Ectodermal cell (in vitro differentiated cells): ENCODE measurements around the gene TRPV4.

Experiments
- H3K27ac ChIP-seq: 2 replicates; pipeline ENCODE4 v1.7.0; 2013; ENCODE audit warnings: mild to moderate bottlenecking, low read depth, low read length; ENCODE audit not compliant: insufficient read depth, poor library complexity, severe bottlenecking
- H3K27me3 ChIP-seq: 2 replicates; pipeline ENCODE4 v1.7.0; 2013; ENCODE audit warnings: mild to moderate bottlenecking, low read length; ENCODE audit not compliant: insufficient read depth, control insufficient read depth, poor library complexity, severe bottlenecking
- H3K36me3 ChIP-seq: one replicate; pipeline ENCODE4 v1.7.0; 2013; ENCODE audit warnings: low read length; ENCODE audit not compliant: control insufficient read depth, insufficient read depth
- H3K4me1 ChIP-seq: one replicate; pipeline ENCODE4 v1.7.0; 2013; ENCODE audit warnings: low read length; ENCODE audit not compliant: control insufficient read depth, insufficient read depth
- H3K4me3 ChIP-seq: 2 replicates; pipeline ENCODE4 v1.7.0; 2013; ENCODE audit warnings: low read depth, low read length, control low read depth; ENCODE audit not compliant: insufficient read depth
- H3K9me3 ChIP-seq: 2 replicates; pipeline ENCODE4 v1.7.0; 2013; ENCODE audit warnings: mild to moderate bottlenecking, low read length, moderate library complexity; ENCODE audit not compliant: control insufficient read depth
- WGBS, 2 experiments: methylation state at CpG; one replicate each; pipeline ENCODE4 v1.1.7; 2013; ENCODE audit warnings: missing lambda C conversion rate in 2 of 2; 5-methylcytosine and 5-hydroxymethylcytosine counted together

The TRPV4 gene

DNA sequence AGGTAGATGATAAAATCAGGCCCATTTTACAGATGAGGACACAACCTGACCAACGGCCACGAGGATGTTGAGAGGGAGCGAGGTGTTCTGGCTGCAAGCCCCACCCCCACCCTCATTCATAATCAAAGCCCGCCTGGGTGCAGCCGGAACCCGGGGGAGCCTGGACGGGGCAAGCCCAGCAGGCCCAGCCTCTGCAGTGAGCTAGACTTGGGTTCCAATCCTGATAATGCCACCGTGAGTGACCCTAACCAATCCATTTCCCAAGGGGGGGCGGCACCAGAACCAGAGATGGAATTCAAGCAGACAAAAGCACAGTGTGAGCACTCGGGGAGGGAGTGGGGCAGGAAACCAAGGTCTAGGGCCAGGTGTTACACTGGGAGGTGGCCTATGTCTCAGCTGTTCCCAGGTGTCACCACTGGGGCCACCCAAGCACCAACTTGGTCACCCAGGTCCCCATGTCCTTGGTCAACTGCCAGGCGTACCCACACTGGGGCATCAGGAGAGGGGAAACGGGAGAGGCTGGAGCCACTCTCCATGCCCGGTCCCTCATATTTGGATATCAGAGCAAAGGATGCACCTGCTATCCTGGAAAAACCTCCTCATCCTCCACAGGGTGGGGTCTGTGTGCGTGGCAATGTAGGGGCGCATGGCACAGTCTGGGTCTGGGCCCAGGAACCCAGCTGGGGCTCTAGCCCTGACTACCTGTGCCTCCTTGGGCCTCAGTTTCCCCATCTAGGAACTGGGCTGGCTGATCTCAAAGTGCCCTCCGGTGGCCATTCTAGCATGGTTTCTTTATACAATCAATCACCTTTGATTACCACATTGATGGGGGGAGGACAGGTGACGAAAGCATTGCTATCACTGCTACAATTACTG lies 61.2 kb downstream of the TRPV4 start:
- Histone ChIP-seq H3K4me1 (no peaks in the 10 kb centered on the region), H3K4me3 (no peak overlapping the region), H3K36me3 (no peaks in the 10 kb centered on the region), H3K27ac (no peak overlapping the region), H3K27me3 (no peaks in the 10 kb centered on the region), H3K9me3 (no peaks in the 10 kb centered on the region)
- 87 to 88% methylated on average over 17 of the region's 17 CpGs for WGBS, 2 experiments

DNA sequence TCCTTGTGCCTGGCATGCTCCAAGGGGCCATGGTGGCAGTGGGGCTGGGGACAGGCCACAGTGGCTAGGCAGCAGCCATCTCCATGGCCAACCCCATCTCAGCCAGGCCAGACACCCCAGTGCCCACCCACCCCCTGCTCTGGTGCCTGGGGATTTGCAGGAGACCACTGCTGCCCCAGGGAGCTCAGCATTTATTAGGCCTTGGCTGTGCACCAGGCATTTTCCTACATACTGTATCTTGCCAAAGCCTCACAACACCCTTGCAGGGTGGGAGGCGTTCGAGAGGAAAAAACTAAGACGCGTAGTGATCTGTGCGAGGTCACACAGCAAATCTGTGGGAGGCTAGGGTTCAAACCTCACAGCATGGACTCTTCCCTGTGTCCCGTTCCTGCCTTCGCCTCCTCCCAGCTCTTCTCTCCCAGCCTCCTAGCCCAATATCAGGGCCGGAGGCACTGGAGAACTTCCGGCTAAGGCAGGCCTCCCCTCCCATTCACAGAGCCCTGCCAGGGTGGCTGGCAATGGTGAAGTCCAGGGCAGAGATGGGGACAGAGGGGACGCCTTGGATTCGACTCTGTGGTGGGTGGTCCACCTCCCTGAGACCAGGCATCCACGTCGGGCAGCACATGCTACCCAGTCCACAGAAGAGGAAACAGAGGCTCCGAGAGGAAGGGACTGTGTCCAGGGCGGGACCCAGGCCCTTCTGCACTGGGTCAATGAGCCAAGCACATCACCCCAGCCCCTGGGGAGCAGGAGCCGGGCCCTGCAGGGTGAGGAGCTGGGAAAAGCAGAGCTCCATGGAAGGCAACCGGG lies 62.1 kb downstream of the TRPV4 start:
- Histone ChIP-seq H3K4me1 (no peaks in the 10 kb centered on the region), H3K4me3 (no peak overlapping the region), H3K27ac (no peak overlapping the region), H3K9me3 (no peaks in the 10 kb centered on the region), H3K27me3 (no peaks in the 10 kb centered on the region), H3K36me3 (no peaks in the 10 kb centered on the region)
- 92 to 93% methylated on average over 17 of the region's 17 CpGs for WGBS, 2 experiments

DNA sequence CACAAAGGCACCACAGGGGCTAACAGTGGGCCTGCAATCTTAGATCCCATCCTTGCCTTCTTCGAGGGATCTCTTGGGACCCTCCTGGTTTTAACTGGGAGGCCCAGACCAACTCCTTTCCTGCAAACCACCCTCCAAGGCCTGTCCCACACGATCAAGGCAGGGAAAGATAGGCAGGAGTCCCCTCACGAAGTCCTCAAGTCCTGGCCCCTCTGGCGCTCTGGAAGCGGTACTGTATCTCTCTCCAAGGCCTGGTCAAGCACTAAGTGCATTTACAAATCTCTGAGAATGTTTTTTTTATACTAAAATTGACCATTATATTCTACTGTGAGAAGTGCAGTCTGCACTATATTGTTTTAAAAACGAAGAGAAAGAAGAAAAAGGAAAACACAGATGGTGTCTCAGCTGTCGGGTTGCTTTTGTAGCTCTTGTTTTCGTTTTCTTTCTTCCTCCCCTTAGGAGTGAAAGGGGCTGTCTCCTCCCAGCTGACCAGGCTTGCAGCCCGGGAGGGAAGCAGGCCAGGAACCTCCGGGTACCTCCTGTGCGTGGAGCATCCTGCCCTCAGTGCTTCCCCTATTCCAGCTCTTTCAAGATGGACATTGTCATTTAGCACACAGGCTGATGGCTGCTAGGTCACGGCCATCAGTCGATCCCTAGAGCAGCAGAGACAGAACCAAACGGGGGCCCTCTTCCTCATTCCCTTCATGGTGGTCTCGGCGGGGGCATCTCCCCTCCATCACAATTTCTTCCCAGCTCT lies 62.9 kb downstream of the TRPV4 start:
- Histone ChIP-seq H3K4me3 (no peak overlapping the region), H3K4me1 (no peaks in the 10 kb centered on the region), H3K9me3 (no peaks in the 10 kb centered on the region), H3K27me3 (no peaks in the 10 kb centered on the region), H3K36me3 (no peaks in the 10 kb centered on the region), H3K27ac (no peak overlapping the region)
- 72 to 77% methylated on average over 16 of the region's 16 CpGs for WGBS, 2 experiments

DNA sequence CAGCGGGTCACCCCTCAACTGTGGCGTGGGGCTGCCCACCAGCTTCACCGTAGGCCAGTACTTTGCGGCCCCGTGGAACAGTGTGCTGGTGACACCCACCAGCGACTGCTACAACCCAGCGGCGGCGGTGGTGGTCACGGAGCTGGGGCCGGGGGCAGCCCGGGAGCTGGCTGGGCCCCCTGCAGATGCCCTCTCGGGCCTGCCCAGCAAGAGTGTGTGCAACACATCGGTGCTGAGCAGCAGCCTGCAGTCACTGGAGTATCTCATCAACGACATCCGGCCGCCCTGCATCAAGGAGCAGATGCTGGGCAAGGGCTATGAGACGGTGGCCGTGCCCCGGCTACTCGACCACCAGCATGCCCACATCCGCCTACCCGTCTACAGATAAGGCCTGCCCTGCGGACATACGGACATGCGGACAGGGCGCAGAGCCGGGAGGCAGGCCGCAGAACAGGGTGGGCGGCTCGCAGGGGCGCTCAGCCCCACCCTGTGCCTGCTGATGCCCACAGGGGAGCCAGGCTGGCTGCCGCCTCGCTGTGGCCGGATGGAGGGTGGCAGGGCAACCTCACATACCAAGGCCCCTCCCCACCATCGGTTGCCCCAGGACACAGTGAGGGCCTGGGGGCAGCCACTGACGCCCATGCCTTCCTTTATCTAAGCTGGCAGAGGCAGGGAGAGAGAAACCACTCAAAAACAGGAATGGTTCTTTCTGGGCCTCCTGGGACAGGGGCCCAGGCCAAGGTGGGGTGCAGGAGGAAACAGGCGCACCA lies 64.1 kb downstream of the TRPV4 start:
- 95 to 96% methylated on average over 38 of the region's 38 CpGs for WGBS, 2 experiments
- Histone ChIP-seq H3K4me1 (no peaks in the 10 kb centered on the region), H3K4me3 (no peak overlapping the region), H3K27me3 (no peaks in the 10 kb centered on the region), H3K36me3 (no peaks in the 10 kb centered on the region), H3K27ac (no peak overlapping the region), H3K9me3 (no peaks in the 10 kb centered on the region)

DNA sequence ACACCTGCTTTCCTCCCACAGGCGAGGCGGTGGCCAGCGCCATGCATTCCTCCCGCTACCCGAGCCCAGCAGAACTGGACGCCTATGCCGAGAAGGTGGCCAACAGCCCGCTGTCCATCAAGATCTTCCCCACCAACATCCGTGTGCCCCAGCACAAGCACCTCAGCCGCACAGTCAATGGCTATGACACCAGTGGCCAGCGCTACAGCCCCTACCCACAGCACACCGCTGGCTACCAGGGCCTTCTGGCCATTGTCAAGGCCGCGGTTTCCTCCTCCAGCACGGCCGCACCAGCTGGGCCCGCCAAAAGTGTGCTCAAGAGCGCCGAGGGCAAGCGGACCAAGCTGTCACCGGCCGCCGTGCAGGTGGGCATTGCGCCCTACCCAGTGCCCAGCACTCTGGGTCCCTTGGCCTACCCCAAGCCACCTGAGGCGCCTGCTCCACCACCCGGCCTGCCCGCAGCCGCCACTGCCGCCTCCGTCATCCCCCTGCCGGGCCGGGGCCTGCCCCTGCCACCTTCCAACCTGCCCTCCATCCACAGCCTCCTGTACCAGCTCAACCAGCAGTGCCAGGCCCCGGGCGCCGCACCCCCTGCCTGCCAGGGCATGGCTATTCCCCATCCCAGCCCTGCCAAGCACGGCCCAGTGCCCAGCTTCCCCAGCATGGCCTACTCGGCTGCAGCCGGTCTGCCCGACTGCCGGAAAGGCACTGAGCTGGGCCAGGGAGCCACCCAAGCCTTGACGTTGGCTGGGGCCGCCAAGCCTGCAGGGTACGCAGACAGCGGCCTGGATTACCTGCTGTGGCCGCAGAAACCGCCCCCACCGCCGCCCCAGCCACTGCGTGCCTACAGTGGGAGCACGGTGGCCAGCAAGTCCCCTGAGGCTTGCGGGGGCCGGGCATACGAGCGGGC lies 65.0 kb downstream of the TRPV4 start:
- Histone ChIP-seq H3K4me1 (no peaks in the 10 kb centered on the region), H3K27ac (no peak overlapping the region), H3K4me3 (no peak overlapping the region), H3K27me3 (no peaks in the 10 kb centered on the region), H3K9me3 (no peaks in the 10 kb centered on the region), H3K36me3 (no peaks in the 10 kb centered on the region)
- WGBS, 2 experiments = 95 to 96% methylated on average over 54 of the region's 54 CpGs

DNA sequence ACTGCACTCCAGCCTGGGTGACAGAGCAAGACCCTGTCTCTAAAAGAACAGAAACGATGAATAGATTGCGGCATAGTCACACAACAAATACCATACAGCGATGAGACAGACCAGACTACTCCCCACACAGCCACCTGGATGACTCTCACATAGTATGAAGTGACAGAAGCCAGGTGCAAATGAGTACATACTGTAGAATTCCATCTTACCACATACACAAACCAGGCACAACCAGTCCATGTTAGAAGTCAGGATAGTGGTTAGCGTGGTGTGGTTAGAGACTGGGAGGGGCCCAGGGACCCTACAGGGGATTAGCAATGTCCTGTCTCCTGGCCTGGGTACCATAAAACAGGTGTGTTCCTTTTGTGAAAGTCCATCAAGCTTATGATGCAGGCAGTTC lies 65.7 kb downstream of the TRPV4 start:
- WGBS, 2 experiments = 92 to 94% methylated on average over 4 of the region's 4 CpGs
- Histone ChIP-seq H3K27ac (no peak overlapping the region), H3K9me3 (no peaks in the 10 kb centered on the region), H3K4me3 (no peak overlapping the region), H3K4me1 (no peaks in the 10 kb centered on the region), H3K36me3 (no peaks in the 10 kb centered on the region), H3K27me3 (no peaks in the 10 kb centered on the region)

DNA sequence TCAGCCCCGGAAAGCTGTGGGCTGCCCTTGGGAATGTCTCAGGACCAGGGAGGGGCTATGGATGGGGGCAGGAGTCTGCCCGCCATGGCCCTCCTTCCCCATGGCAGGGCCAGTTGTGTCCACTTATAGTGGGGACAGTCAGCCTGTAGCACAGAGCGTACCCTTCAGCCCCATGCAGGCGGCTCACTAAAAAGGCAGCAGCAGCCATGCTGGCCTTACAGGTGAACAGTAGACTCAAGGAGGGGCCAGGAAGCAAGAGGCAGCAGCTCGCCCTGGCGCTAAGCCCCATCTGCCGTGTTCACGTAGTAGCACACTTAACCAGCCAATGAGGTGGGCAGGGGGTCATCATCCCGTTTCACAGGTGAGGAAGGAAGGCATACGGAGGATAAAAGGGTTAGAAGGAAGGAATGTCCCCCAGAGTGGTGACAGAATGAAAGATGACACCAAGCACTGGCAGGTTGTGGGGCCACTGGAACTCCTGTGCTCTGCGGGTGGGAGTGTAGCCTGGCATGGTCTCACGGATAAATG lies 66.9 kb downstream of the TRPV4 start:
- 84% methylated on average over 12 of the region's 12 CpGs for WGBS, 2 experiments
- H3K4me1 ChIP-seq = no peaks in the 10 kb centered on the region
- no peak overlapping the region for H3K27ac ChIP-seq
- no peaks in the 10 kb centered on the region for H3K36me3 ChIP-seq
- H3K4me3 ChIP-seq = no peak overlapping the region
- H3K9me3 ChIP-seq = no peaks in the 10 kb centered on the region
- no peaks in the 10 kb centered on the region for H3K27me3 ChIP-seq

DNA sequence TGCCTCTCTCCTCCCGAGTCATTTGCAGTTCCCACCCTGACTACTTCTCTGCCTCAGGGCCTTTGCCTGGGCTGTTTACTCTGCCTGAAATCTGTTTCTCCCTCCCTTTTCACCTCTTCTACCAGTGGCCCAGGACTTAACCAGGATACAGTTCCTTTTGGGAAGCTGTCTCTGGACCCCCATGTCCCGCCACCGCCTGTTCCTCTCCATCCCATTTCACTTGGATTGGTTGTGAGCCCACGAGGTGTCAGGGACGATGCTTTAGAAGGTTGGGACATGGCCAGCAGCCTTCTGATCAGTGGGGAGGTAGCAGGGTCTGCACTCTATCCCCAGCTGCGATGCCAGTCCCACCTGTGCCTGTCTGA lies 67.8 kb downstream of the TRPV4 start:
- Histone ChIP-seq H3K36me3 (no peaks in the 10 kb centered on the region), H3K4me1 (no peaks in the 10 kb centered on the region), H3K9me3 (no peaks in the 10 kb centered on the region), H3K27ac (no peak overlapping the region), H3K4me3 (no peak overlapping the region), H3K27me3 (no peaks in the 10 kb centered on the region)
- 96 to 98% methylated on average over 6 of the region's 6 CpGs for WGBS, 2 experiments
